Neural crest cell (in vitro differentiated cells): ENCODE measurements around the gene FAM169A. TPM values are rescaled to one million over a fixed set of nuclear protein-coding genes. Genes with fewer than 3 reads are reported as not detected.
"Not testable (repeated sequence)": the region's sequence is repeated elsewhere in the genome, so short reads cannot be mapped to it uniquely, and the experiment has no call there.

ENCODE experiments used
- DNase-seq: peaks from one replicate; pipeline ENCODE4 v3.0.0; 2021; ENCODE audit warnings: low read depth, mixed read lengths, low spot score
- H3K27ac Mint-ChIP-seq: one replicate; pipeline ENCODE4 v1.8.0; 2021; ENCODE audit warnings: mild to moderate bottlenecking, mixed read lengths; ENCODE audit not compliant: unreplicated experiment
- H3K27me3 Mint-ChIP-seq: 2 replicates; pipeline ENCODE4 v1.8.0; 2021; ENCODE audit warnings: low read depth, mild to moderate bottlenecking, mixed read lengths
- H3K36me3 Mint-ChIP-seq: 2 replicates; pipeline ENCODE4 v1.8.0; 2021; ENCODE audit warnings: low read depth, mild to moderate bottlenecking, mixed read lengths
- H3K4me1 Mint-ChIP-seq: 2 replicates; pipeline ENCODE4 v1.8.0; 2021; ENCODE audit warnings: mixed read lengths
- H3K4me3 Mint-ChIP-seq: one replicate; pipeline ENCODE4 v1.8.0; 2021; ENCODE audit warnings: mild to moderate bottlenecking, mixed read lengths
- H3K9me3 Mint-ChIP-seq: 2 replicates; pipeline ENCODE4 v1.8.0; 2021; ENCODE audit warnings: mixed read lengths
- total RNA-seq: library from RNA; stranded (reverse); gene quantifications from 2 replicates; pipeline ENCODE4 v1.2.1, GENCODE V29; 2021
- TF ChIP-seq, protein P1 (sequence below): fragments of 200-600 bp; sonication (generic); conservative IDR thresholded peaks from 2 replicates; pipeline ENCODE4 v1.5.0; 2021; ENCODE audit warnings: antibody characterized with exemption, mild to moderate bottlenecking

FAM169A gene
- total RNA-seq, 1 donor from 2014 or later, result 13.6 TPM

- TF ChIP-seq, protein P1, sequence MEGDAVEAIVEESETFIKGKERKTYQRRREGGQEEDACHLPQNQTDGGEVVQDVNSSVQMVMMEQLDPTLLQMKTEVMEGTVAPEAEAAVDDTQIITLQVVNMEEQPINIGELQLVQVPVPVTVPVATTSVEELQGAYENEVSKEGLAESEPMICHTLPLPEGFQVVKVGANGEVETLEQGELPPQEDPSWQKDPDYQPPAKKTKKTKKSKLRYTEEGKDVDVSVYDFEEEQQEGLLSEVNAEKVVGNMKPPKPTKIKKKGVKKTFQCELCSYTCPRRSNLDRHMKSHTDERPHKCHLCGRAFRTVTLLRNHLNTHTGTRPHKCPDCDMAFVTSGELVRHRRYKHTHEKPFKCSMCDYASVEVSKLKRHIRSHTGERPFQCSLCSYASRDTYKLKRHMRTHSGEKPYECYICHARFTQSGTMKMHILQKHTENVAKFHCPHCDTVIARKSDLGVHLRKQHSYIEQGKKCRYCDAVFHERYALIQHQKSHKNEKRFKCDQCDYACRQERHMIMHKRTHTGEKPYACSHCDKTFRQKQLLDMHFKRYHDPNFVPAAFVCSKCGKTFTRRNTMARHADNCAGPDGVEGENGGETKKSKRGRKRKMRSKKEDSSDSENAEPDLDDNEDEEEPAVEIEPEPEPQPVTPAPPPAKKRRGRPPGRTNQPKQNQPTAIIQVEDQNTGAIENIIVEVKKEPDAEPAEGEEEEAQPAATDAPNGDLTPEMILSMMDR, result no peak
- H3K4me3 Mint-ChIP-seq, result no peak overlapping the region
These were observed 55.3 kb downstream of the FAM169A start for GRCh38 chr5:74810915-74811314.

GRCh38 chr5:74801941-74802340, 64.2 kb downstream of the FAM169A start:
- no peaks in the 10 kb centered on the region for H3K27me3 Mint-ChIP-seq
- no peaks in the 10 kb centered on the region for H3K4me1 Mint-ChIP-seq
- no peak overlapping the region for H3K4me3 Mint-ChIP-seq
- no peaks in the 10 kb centered on the region for H3K9me3 Mint-ChIP-seq
- H3K27ac Mint-ChIP-seq, result no peak overlapping the region
- H3K36me3 Mint-ChIP-seq, result peaks cover 10% of the 10 kb centered on the region
- no peak for DNase-seq
- TF ChIP-seq, protein P1, result no peak

More at GRCh38 chr5:74810915-74811314, 55.3 kb downstream of the FAM169A start:
- no peak overlapping the region for H3K27ac Mint-ChIP-seq
- H3K36me3 Mint-ChIP-seq, result peaks cover 6% of the 10 kb centered on the region
- no peak for DNase-seq
- H3K9me3 Mint-ChIP-seq, result no peaks in the 10 kb centered on the region
- no peaks in the 10 kb centered on the region for H3K27me3 Mint-ChIP-seq
- H3K4me1 Mint-ChIP-seq, result peaks cover under 1% of the 10 kb centered on the region

- no peaks in the 10 kb centered on the region for H3K9me3 Mint-ChIP-seq
- no peak overlapping the region for H3K27ac Mint-ChIP-seq
- DNase-seq, result no peak
- H3K4me3 Mint-ChIP-seq, result no peak overlapping the region
- TF ChIP-seq, protein P1, result no peak
- no peaks in the 10 kb centered on the region for H3K4me1 Mint-ChIP-seq
- peaks cover 10% of the 10 kb centered on the region for H3K36me3 Mint-ChIP-seq
- H3K27me3 Mint-ChIP-seq, result no peaks in the 10 kb centered on the region
These were observed 65.0 kb downstream of the FAM169A start for GRCh38 chr5:74801197-74801596.

DNA sequence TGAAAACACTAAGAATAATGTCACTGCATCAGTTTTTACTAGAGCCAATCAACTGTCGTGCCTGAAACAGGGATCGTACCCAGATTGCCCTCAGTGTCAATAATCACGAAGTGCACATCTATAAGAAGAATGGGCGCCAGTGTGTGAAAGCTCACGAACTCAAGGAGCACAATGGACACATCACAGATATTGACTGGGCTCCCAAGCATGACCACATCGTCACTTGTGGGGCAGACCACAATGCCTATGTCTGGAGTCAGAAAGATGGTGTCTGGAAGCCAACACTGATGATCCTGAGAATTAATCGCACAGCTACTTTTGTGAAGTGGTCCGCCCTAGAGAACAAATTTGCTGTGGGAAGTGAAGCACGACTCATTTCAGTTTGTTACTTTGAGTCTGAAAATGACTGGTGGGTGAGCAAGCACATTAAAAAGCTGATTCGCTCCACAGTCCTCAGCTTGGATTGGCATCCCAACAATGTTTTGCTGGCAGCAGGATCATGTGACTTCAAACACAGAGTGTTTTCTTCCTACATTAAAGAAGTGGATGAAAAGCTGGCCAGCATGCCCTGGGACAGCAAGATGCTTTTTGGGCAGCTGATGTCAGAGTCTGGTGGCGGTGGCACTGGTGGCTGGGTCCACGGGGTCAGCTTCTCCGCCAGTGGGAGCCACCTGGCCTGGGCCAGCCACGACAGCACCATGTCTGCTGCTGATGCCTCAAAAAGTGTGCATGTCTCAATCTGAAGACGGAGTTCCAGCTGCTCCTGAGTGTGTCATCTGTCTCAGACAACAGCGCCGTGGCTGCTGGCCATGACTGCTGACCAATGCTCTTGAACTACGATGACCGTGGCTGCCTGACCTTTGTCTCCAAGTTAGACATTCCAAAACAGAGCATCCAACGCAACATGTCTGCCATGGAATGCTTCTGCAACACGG, 66.9 kb downstream of the FAM169A start:
- Mint-ChIP-seq H3K36me3 (peaks cover 10% of the 10 kb centered on the region), H3K27ac (peak overlapping the region; percentile 57)

GRCh38 chr5:74791669-74792068, 74.5 kb downstream of the FAM169A start:
- not testable (repeated sequence) for H3K4me3 Mint-ChIP-seq, H3K27ac Mint-ChIP-seq, DNase-seq, H3K27me3 Mint-ChIP-seq, H3K4me1 Mint-ChIP-seq
- Mint-ChIP-seq H3K9me3 (peaks cover 15% of the 10 kb centered on the region), H3K36me3 (peaks cover 49% of the 10 kb centered on the region)

More for the DNA sequence above, 66.9 kb downstream of the FAM169A start:
- no peak overlapping the region for H3K4me3 Mint-ChIP-seq
- DNase-seq, result no peak
- no peaks in the 10 kb centered on the region for H3K9me3 Mint-ChIP-seq
- no peaks in the 10 kb centered on the region for H3K27me3 Mint-ChIP-seq
- TF ChIP-seq, protein P1, result no peak
- H3K4me1 Mint-ChIP-seq, result no peaks in the 10 kb centered on the region

GRCh38 chr5:74787424-74787823, 78.8 kb downstream of the FAM169A start:
- TF ChIP-seq, protein P1, result no peak
- Mint-ChIP-seq H3K27me3 (no peaks in the 10 kb centered on the region), H3K27ac (no peak overlapping the region), H3K9me3 (peaks cover 14% of the 10 kb centered on the region), H3K36me3 (peaks cover 48% of the 10 kb centered on the region), H3K4me3 (no peak overlapping the region), H3K4me1 (no peaks in the 10 kb centered on the region)
- no peak for DNase-seq
